SU-DHL-6 (cell line): ENCODE measurements around the gene MAP4K3.

Experiments used
- H2AFZ ChIP-seq: fragments of 200-600 bp; sonication (generic); 2 replicates; pipeline ENCODE4 v1.6.1; 2014; ENCODE audit warnings: low read depth, mild to moderate bottlenecking, moderate library complexity, mixed read lengths, antibody characterized with exemption, low read length; ENCODE audit not compliant: severe bottlenecking
- H3F3A ChIP-seq: fragments of 200-600 bp; shearing (Covaris generic); 2 replicates; pipeline ENCODE4 v1.6.0; 2016; ENCODE audit warnings: antibody characterized with exemption, mild to moderate bottlenecking; ENCODE audit not compliant: insufficient read depth
- H3K27ac ChIP-seq: fragments of 200-600 bp; sonication (generic); 2 replicates; pipeline ENCODE4 v1.5.1; 2016; ENCODE audit warnings: low read depth, mild to moderate bottlenecking, low read length, moderate library complexity, mixed read lengths
- H3K27me3 ChIP-seq: fragments of 200-600 bp; sonication (generic), shearing (Covaris generic); 2 replicates; pipeline ENCODE4 v1.6.0; 2014; ENCODE audit warnings: mild to moderate bottlenecking, low read length
- H3K36me3 ChIP-seq: fragments of 200-600 bp; sonication (generic); 2 replicates; pipeline ENCODE4 v1.6.1; 2014; ENCODE audit warnings: mild to moderate bottlenecking, low read length, mixed read lengths
- H3K4me2 ChIP-seq: fragments of 300-600, 200-600 bp; shearing (Covaris generic), sonication (generic); 2 replicates; pipeline ENCODE4 v1.6.0; 2014; ENCODE audit warnings: low read length, low read depth, mild to moderate bottlenecking; ENCODE audit not compliant: poor library complexity, severe bottlenecking
- H3K4me3 ChIP-seq: fragments of 200-600 bp; sonication (generic); 2 replicates; pipeline ENCODE4 v1.5.1; 2014; ENCODE audit warnings: antibody characterized with exemption, low read length, mild to moderate bottlenecking, mixed read lengths; ENCODE audit not compliant: insufficient read depth, poor library complexity, severe bottlenecking
- H3K79me2 ChIP-seq: fragments of 200-600 bp; sonication (generic); 2 replicates; pipeline ENCODE4 v1.6.1; 2014; ENCODE audit warnings: mild to moderate bottlenecking, low read length, moderate library complexity; ENCODE audit not compliant: insufficient read depth
- H3K9ac ChIP-seq: fragments of 200-600 bp; sonication (generic); 2 replicates; pipeline ENCODE4 v1.7.0; 2014; ENCODE audit warnings: mild to moderate bottlenecking, low read length
- H3K9me2 ChIP-seq: fragments of 200-600 bp; sonication (generic); replicated peaks from 2 replicates; pipeline ENCODE4 v1.6.1; 2014; ENCODE audit warnings: low read length; ENCODE audit not compliant: insufficient read depth
- H3K9me3 ChIP-seq: fragments of 200-600 bp; sonication (generic); 2 replicates; pipeline ENCODE4 v1.6.1; 2014; ENCODE audit warnings: low read length, mixed read lengths; ENCODE audit not compliant: insufficient read depth
- H4K20me1 ChIP-seq: fragments of 200-600 bp; sonication (generic); 2 replicates; pipeline ENCODE4 v1.6.1; 2014; ENCODE audit warnings: low read depth, mild to moderate bottlenecking, antibody characterized with exemption, low read length, moderate library complexity, mixed read lengths
- CTCF ChIP-seq: fragments of 200-600 bp; sonication (generic); IDR thresholded peaks from one replicate; pipeline ENCODE4 v1.5.1; 2017; ENCODE audit warnings: antibody characterized with exemption, mild to moderate bottlenecking, low read length, moderate library complexity; ENCODE audit not compliant: insufficient read depth, poor library complexity, severe bottlenecking
- EZH2phosphoT487 ChIP-seq: fragments of 200-600 bp; sonication (generic), shearing (Covaris generic); conservative IDR thresholded peaks from 2 replicates; pipeline ENCODE4 v1.6.1; 2018; ENCODE audit warnings: mild to moderate bottlenecking, antibody characterized with exemption, low read length, moderate library complexity, mixed read lengths

Gene MAP4K3

GRCh38 chr2:39419282-39420223, 17.5 kb downstream of the MAP4K3 start:
- Histone ChIP-seq H3K9ac (no peak overlapping the region), H3K9me2 (no peaks in the 10 kb centered on the region), H3K36me3 (no peaks in the 10 kb centered on the region), H3K27me3 (no peaks in the 10 kb centered on the region), H2AFZ (no peak overlapping the region), H3K27ac (no peak overlapping the region), H3F3A (no peaks in the 10 kb centered on the region), H4K20me1 (peaks cover 12% of the 10 kb centered on the region), H3K4me2 (no peak overlapping the region), H3K79me2 (no peaks in the 10 kb centered on the region), H3K4me3 (no peak overlapping the region), H3K9me3 (no peaks in the 10 kb centered on the region)
- no peak for TF ChIP-seq EZH2phosphoT487
- no peak for TF ChIP-seq CTCF

- Histone ChIP-seq H3K9me3 (no peaks in the 10 kb centered on the region), H3K4me3 (no peak overlapping the region), H2AFZ (no peak overlapping the region), H3K27ac (no peak overlapping the region), H3K79me2 (no peaks in the 10 kb centered on the region), H3K9ac (no peak overlapping the region), H3K4me2 (no peak overlapping the region), H3K36me3 (no peaks in the 10 kb centered on the region), H3K9me2 (no peaks in the 10 kb centered on the region), H3F3A (no peaks in the 10 kb centered on the region), H4K20me1 (peaks cover 12% of the 10 kb centered on the region), H3K27me3 (no peaks in the 10 kb centered on the region)
- no peak for TF ChIP-seq EZH2phosphoT487
- TF ChIP-seq CTCF = no peak
Observed at GRCh38 chr2:39418491-39418890, 18.6 kb downstream of the MAP4K3 start.

- no peak overlapping the region for H3K4me2 ChIP-seq
Observed at GRCh38 chr2:39416140-39416539, 20.9 kb downstream of the MAP4K3 start.

More at GRCh38 chr2:39416140-39416539, 20.9 kb downstream of the MAP4K3 start:
- Histone ChIP-seq H3K9ac (no peak overlapping the region), H3K27ac (no peak overlapping the region), H3K9me3 (no peaks in the 10 kb centered on the region), H3K79me2 (no peaks in the 10 kb centered on the region), H3K27me3 (no peaks in the 10 kb centered on the region), H3K9me2 (no peaks in the 10 kb centered on the region), H4K20me1 (peaks cover 12% of the 10 kb centered on the region), H3F3A (no peaks in the 10 kb centered on the region), H3K36me3 (no peaks in the 10 kb centered on the region), H2AFZ (no peak overlapping the region), H3K4me3 (no peak overlapping the region)
- no peak for TF ChIP-seq CTCF
- TF ChIP-seq EZH2phosphoT487 = no peak
